Skeletal muscle tissue (tissue), 4 donors: ENCODE results near the gene SPINT1. TPM values are rescaled to one million over a fixed set of nuclear protein-coding genes. Genes with fewer than 3 reads are reported as not detected.

Source experiments
- H3K27ac ChIP-seq: one replicate; pipeline ENCODE4 v1.7.0; 2013; ENCODE audit warnings: mild to moderate bottlenecking, low read depth, low read length, inconsistent platforms
- H3K27me3 ChIP-seq, 3 donors: one replicate each; pipeline ENCODE4 v1.7.0; 2013; ENCODE audit warnings: low read length in 3 of 3; ENCODE audit not compliant: control insufficient read depth in 3 of 3, insufficient read depth in 3 of 3
- H3K36me3 ChIP-seq, 3 donors: one replicate each; pipeline ENCODE4 v1.7.0; 2013; ENCODE audit warnings: low read length in 3 of 3; ENCODE audit not compliant: control insufficient read depth in 3 of 3, insufficient read depth in 3 of 3
- H3K4me1 ChIP-seq, 3 donors: one replicate each; pipeline ENCODE4 v1.7.0; 2013; ENCODE audit warnings: low read length in 3 of 3, mild to moderate bottlenecking in 3 of 3; ENCODE audit not compliant: control insufficient read depth in 3 of 3, insufficient read depth in 3 of 3
- H3K4me3 ChIP-seq, 3 donors: one replicate each; pipeline ENCODE4 v1.7.0; 2013; ENCODE audit warnings: low read length in 3 of 3
- H3K9ac ChIP-seq, 3 donors: one replicate each; pipeline ENCODE4 v1.7.0; 2013; ENCODE audit warnings: low read length in 3 of 3, mild to moderate bottlenecking in 3 of 3, moderate library complexity in 2 of 3, low read depth in 1 of 3
- H3K9me3 ChIP-seq, 3 donors: one replicate each; pipeline ENCODE4 v1.7.0; 2013; ENCODE audit warnings: low read length in 3 of 3; ENCODE audit not compliant: control insufficient read depth in 3 of 3
- total RNA-seq: library from RNA; depleted of rRNA; stranded (reverse); fragments of >200 nt; gene quantifications from one replicate; pipeline ENCODE4 v1.2.3, GENCODE V29; 2014
- donor health status: Osteomylitis.

Gene SPINT1
- total RNA-seq, 1 donor from 2014 or later, result under 0.01 TPM

DNA sequence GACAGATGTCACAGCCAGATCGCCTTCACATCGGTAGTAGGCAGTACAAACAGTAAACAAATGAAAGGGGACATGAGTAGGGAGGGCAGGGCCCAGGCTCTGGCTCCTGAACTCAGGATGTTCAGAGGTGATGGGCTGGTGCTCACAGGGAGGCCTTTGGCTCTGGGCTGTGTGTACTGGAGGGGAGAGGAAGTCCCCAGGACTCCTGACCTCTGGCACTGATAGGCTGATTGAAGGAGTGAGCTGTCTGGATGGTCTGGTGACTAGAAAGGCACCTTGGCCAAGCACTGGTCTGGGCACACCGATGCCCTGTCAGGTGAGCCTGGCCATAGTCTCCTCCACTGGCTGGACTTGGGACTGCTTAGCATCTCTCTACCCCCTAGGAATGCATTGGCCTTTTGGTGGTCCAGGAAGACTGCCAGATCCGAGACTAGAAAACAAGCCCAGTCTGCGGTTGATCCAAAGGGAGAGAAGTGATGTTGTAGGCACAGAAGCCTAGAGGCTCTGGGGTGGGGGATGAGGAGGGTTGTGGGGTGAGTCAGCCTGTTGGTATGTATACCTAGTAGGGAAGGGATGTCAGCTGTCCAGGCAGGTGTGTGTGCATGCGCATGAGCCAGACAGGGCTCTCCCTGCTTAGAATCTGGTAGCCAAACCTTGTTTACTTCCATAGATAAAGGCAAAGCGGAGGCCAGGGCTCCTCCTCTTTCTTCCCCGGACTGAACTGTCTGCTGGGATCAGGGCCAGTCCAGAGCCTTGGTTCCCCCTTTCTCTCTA lies 1.9 kb downstream of the SPINT1 start:
- H3K27me3 ChIP-seq, result peaks cover 30 to 37% (median 33%) of the 10 kb centered on the region in 3 donors
- no peak overlapping the region for H3K9ac ChIP-seq
- peaks cover 8 to 12% (median 10%) of the 10 kb centered on the region in 3 donors for H3K4me1 ChIP-seq
- no peaks in the 10 kb centered on the region for H3K36me3 ChIP-seq
- no peak overlapping the region for H3K4me3 ChIP-seq
- no peaks in the 10 kb centered on the region for H3K9me3 ChIP-seq
- H3K27ac ChIP-seq, result no peak overlapping the region

DNA sequence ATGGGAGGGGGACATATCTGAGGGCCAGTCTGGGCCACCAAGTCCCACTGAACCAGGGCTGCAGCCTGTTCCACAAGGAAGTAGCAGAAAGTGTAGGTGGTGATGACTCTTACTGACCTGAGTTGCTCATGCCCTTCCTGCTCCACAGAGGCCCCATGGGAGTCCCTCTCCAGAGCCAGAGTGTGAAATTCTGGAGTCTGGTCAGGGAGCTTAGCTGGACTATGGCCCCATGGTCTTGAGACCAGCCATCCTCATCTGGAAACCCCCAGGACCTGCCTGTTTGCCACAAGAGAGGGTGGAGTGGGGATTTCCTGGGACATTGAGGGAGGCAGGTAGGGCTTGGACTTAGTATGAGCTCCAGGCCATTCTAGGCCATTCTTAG lies 3.0 kb downstream of the SPINT1 start:
- Histone ChIP-seq H3K27me3 (peaks cover 30 to 37% (median 33%) of the 10 kb centered on the region in 3 donors), H3K9me3 (no peaks in the 10 kb centered on the region), H3K36me3 (no peaks in the 10 kb centered on the region)

DNA sequence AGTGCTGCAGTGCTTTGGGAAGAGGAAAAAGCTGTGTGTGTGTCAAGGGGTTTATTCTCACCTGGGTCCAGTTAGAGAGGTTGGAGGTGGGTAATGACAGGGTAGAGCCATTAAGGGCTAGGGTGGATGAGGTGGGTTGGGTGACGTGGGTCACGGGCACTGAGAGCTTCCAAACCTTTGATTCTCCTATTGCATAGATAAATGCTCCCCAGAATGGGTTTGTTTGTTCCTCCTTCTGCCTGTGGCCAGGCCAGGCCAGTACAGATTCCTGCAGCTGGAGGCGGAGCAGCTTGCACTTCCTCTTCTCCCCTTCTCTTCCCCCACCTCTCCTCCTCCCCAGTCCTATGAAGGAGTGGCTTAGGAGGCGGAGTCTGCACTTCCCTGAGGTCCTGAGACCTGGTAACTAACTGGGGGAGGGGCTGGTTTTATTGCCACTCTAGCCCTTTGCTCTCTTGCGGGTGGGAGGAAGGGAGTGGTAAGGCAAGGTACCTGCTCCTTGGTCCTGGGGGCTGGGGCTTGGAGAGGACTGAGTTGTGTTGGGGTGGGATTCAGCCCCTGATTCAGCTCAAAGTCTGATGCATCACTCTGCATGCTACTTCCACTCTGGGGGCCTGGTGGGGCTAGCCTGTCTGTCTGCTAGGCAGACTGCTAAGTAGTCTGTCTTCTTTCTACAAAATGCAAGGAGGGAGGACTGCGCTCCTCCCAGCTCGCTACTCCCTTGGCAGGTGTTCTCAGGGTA lies 3.5 kb downstream of the SPINT1 start:
- H3K4me3 ChIP-seq, result no peak overlapping the region
- H3K9ac ChIP-seq, result no peak overlapping the region
- no peaks in the 10 kb centered on the region for H3K36me3 ChIP-seq
- peaks cover 8 to 12% (median 10%) of the 10 kb centered on the region in 3 donors for H3K4me1 ChIP-seq
- no peaks in the 10 kb centered on the region for H3K9me3 ChIP-seq
- H3K27ac ChIP-seq, result no peak overlapping the region
- peaks cover 30 to 37% (median 33%) of the 10 kb centered on the region in 3 donors for H3K27me3 ChIP-seq

More for the DNA sequence above, 3.0 kb downstream of the SPINT1 start:
- Histone ChIP-seq H3K4me1 (peaks cover 8 to 12% (median 10%) of the 10 kb centered on the region in 3 donors), H3K4me3 (no peak overlapping the region), H3K27ac (no peak overlapping the region), H3K9ac (no peak overlapping the region)

DNA sequence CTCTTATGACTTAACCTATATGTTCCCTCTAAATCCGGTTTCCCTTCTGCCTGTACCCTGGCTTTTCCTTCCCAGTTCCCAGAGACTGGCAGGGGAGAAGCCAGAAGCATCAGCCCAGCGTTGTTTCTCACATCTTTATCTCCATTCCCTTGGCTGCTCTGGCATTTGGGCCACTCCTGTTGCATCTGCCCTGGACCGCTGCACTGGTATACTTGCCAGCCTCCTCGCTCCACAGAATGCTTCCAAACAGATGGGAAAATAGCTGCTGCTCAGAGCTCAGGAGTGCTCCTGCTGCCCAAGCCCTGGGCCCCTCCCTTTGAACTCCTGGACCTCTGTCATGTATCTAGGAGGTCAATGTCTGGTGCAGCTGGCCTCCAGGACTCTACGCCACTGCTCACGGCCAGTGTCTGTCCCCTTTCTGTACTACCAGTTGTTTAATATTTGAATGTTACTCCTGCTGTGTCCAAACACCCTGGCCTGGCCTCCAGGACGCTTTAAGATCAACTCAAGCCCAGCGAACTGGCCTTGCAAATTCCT lies 6.8 kb downstream of the SPINT1 start:
- Histone ChIP-seq H3K4me1 (peaks cover 0 to 2% (median 0%) of the 10 kb centered on the region in 3 donors), H3K27ac (no peak overlapping the region), H3K27me3 (peaks cover 6 to 17% (median 10%) of the 10 kb centered on the region in 3 donors), H3K36me3 (no peaks in the 10 kb centered on the region), H3K9me3 (no peaks in the 10 kb centered on the region), H3K9ac (no peak overlapping the region), H3K4me3 (no peak overlapping the region)

DNA sequence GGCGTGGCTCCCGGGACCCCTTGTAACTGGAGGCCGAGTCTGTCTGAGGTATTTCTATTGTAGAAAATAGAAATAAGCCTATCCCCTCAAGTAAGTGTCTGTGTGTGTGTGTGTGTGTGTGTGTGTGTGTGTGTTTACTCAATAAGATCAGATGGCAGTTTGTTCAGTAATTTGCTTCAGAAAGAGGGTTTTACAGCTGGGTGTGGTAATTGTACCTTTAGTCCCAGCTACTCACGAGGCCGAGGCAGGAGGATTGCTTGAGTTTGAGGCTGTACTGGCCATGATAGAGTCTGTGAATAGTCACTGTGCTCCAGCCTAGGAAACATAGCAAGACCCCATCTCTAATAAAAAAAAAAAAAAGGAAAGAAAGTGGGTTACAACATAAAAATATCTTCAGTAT lies 8.7 kb downstream of the SPINT1 start:
- no peak overlapping the region for H3K4me3 ChIP-seq
- no peak overlapping the region for H3K27ac ChIP-seq
- H3K27me3 ChIP-seq, result peaks cover 0 to 6% (median 3%) of the 10 kb centered on the region in 3 donors
- peaks cover 0 to 1% (median 0%) of the 10 kb centered on the region in 3 donors for H3K4me1 ChIP-seq
- H3K36me3 ChIP-seq, result no peaks in the 10 kb centered on the region
- no peaks in the 10 kb centered on the region for H3K9me3 ChIP-seq
- no peak overlapping the region for H3K9ac ChIP-seq

DNA sequence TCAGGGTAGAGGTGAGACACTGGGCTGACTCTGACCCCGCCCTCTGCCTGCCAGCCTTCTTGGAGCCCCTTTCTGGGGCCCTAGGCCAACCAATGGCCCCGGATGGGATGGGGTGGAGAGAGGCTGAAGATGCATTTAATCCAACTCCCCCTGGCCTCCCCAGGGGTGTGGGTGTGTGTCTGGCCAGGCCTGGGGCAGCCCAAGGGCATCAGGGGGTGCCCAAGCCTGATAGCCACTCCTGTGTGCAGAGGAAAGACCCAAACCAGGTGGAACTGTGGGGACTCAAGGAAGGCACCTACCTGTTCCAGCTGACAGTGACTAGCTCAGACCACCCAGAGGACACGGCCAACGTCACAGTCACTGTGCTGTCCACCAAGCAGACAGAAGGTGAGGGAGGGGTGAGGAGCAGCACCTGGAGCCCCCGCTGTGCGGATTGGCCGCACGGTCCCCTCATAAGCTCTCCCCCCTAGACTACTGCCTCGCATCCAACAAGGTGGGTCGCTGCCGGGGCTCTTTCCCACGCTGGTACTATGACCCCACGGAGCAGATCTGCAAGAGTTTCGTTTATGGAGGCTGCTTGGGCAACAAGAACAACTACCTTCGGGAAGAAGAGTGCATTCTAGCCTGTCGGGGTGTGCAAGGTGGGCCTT lies 9.5 kb downstream of the SPINT1 start:
- Histone ChIP-seq H3K27me3 (peaks cover 0 to 6% (median 3%) of the 10 kb centered on the region in 3 donors), H3K36me3 (no peaks in the 10 kb centered on the region), H3K9ac (no peak overlapping the region), H3K4me1 (peaks cover 0 to 7% (median 5%) of the 10 kb centered on the region in 3 donors), H3K27ac (no peak overlapping the region), H3K4me3 (no peak overlapping the region), H3K9me3 (no peaks in the 10 kb centered on the region)

DNA sequence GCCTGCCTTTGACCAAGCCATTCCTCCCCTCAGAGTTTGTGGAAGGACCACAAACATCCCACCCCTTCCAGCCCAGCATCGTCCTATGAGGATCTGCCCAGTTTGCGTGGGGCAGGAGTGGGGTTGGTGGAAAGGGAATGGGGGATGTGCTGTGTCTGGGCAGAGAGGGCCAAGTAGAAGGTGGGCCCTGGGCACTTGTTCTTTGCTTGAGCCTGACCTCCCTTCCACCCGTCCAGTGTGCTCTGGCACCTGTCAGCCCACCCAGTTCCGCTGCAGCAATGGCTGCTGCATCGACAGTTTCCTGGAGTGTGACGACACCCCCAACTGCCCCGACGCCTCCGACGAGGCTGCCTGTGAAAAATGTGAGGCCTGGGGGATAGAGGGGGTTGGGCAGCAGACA lies 10.3 kb downstream of the SPINT1 start:
- Histone ChIP-seq H3K27ac (no peak overlapping the region), H3K9ac (no peak overlapping the region), H3K36me3 (no peaks in the 10 kb centered on the region), H3K9me3 (no peaks in the 10 kb centered on the region), H3K27me3 (peaks cover 6 to 11% (median 10%) of the 10 kb centered on the region in 3 donors), H3K4me3 (no peak overlapping the region), H3K4me1 (peaks cover 0 to 7% (median 5%) of the 10 kb centered on the region in 3 donors)

DNA sequence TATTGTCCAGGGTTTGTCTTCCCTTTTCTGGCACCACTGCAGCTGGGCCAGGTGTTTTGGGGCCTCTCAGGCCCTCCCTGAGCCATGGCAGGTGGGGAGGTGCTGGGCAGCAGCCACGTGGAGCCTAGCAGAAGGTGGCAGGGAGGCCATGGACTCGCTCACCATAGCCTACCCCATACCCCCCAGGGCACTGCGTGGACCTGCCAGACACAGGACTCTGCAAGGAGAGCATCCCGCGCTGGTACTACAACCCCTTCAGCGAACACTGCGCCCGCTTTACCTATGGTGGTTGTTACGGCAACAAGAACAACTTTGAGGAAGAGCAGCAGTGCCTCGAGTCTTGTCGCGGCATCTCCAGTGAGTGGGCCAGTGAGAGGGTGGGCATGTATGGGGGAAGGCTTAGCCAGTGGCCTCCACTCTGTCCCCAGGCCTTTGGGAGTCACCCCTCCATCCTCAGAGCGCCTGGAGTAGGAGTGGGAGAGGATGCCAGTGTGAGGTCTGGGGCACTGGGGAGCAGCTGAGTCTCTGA lies 11.9 kb downstream of the SPINT1 start:
- no peak overlapping the region for H3K9ac ChIP-seq

DNA sequence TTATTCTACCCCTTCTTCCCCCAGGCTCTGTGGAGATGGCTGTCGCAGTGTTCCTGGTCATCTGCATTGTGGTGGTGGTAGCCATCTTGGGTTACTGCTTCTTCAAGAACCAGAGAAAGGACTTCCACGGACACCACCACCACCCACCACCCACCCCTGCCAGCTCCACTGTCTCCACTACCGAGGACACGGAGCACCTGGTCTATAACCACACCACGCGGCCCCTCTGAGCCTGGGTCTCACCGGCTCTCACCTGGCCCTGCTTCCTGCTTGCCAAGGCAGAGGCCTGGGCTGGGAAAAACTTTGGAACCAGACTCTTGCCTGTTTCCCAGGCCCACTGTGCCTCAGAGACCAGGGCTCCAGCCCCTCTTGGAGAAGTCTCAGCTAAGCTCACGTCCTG lies 12.9 kb downstream of the SPINT1 start:
- Histone ChIP-seq H3K9ac (no peak overlapping the region), H3K4me3 (no peak overlapping the region), H3K27me3 (peaks cover 11 to 15% (median 12%) of the 10 kb centered on the region in 3 donors), H3K27ac (no peak overlapping the region), H3K9me3 (no peaks in the 10 kb centered on the region), H3K4me1 (peaks cover 0 to 7% (median 5%) of the 10 kb centered on the region in 3 donors), H3K36me3 (no peaks in the 10 kb centered on the region)

More for the DNA sequence above, 11.9 kb downstream of the SPINT1 start:
- H3K9me3 ChIP-seq, result no peaks in the 10 kb centered on the region
- no peaks in the 10 kb centered on the region for H3K36me3 ChIP-seq
- H3K4me3 ChIP-seq, result no peak overlapping the region
- H3K27ac ChIP-seq, result no peak overlapping the region
- peaks cover 0 to 7% (median 5%) of the 10 kb centered on the region in 3 donors for H3K4me1 ChIP-seq
- H3K27me3 ChIP-seq, result peaks cover 10 to 15% (median 11%) of the 10 kb centered on the region in 3 donors
